ENCODE data around the gene RPS6KC1.

The RPS6KC1 gene

DNA sequence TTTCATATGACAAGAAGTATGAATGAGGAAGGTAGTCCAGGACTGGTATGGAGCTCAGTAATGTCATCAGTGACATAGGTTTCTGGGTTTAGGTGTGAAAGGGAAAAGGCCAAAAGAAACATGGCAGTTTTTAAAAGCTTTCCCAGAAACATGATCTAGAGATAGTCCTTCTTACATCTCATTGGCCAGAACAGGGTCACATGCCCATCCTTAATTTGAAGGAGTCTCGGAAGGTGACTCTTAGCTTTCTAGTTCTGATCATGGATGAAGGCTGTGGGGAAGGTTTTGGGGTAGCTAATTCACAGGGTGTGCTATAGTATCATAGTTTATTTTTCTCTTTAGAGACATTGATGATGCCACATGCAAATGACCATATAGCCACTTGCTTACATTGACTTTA, 55.3 kb downstream of the RPS6KC1 start:
- TF ChIP-seq, protein P1, sequence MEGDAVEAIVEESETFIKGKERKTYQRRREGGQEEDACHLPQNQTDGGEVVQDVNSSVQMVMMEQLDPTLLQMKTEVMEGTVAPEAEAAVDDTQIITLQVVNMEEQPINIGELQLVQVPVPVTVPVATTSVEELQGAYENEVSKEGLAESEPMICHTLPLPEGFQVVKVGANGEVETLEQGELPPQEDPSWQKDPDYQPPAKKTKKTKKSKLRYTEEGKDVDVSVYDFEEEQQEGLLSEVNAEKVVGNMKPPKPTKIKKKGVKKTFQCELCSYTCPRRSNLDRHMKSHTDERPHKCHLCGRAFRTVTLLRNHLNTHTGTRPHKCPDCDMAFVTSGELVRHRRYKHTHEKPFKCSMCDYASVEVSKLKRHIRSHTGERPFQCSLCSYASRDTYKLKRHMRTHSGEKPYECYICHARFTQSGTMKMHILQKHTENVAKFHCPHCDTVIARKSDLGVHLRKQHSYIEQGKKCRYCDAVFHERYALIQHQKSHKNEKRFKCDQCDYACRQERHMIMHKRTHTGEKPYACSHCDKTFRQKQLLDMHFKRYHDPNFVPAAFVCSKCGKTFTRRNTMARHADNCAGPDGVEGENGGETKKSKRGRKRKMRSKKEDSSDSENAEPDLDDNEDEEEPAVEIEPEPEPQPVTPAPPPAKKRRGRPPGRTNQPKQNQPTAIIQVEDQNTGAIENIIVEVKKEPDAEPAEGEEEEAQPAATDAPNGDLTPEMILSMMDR (IDR thresholded peaks at IDR 0.05): no peak

DNA sequence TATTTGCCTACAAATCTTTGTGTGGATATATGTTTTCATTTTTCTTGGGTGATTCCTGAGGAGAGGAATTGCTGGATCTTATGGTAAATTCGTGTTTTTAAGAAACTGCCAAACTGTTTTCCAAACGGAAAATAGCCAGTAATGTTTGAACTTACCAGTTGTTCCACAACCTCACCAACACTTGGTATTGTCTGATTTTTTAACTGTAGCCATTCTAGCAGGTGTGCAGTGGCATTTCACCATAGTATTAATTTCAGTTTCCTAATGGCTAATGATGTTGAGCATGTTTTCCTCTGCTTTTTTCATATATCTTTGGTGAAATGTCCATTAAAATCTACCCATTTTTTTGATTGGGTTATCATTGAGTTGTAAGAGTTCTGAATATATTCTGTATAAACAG, 56.6 kb downstream of the RPS6KC1 start:
- TF ChIP-seq, protein P1 (IDR thresholded peaks at IDR 0.05): no peak

DNA sequence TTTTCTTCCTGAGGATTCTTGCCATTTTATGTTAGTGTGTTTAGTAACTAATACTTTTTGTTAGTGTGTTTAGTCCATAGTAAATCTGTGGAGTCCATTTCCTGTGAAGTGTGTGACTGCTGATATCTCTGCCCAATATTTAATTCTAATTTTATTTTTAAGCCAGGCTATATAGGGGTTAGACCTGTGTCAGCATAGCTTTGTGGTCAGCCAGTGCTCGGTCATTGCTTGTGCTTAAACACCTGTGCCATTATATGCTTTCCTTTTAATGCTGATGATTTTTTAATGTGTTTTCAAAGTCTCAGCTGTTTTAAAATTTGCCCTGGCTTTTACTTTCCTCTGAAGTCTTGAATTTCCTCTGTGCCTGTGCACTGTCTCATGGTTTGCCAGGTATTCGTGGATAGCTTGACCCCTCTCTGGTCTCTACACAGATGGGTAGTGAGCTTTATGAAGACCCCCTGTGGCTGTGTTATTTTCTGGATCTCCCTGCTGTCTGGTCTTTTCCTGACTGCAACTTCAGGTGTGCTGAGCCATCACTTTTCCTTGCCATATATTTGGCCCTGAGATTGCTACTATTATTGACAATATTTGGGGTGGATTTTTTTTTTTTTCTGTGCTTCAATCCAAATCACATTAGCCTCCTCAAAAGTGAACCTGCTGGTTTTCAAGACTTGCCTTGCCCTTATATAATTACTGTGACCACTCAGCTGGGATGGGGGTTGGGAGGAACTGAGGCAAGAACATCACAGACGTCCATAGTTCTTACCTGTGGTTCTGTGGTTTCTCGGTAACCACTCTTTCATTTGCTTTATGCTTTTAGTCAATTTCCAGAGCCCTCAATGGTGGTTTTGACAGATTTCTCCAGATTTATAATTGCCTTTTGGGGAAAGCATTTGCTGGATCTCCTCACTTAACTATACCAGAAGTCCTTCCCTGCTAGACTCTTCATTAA, 59.6 kb downstream of the RPS6KC1 start:
- TF ChIP-seq, protein P1 (IDR thresholded peaks at IDR 0.05): no peak

DNA sequence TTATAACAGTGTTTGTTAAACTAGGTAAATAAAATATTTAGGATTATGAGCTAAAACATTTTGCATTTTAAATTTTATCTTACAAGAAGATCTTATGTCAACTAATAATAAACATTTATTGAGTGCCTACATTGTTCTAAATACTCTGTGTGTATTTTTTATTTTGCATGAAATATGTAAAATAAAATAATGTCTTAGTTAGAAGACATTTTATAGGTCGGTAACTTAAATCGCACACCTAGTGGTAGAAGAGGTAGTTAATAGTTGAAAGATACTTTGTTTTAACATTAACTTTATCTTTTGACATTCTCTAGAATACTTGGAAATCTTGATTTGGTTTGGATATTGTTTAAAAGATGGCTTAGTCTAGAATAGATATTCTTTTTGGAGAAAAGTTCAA, 60.5 kb downstream of the RPS6KC1 start:
- TF ChIP-seq, protein P1 (IDR thresholded peaks at IDR 0.05): peak; percentile 42

DNA sequence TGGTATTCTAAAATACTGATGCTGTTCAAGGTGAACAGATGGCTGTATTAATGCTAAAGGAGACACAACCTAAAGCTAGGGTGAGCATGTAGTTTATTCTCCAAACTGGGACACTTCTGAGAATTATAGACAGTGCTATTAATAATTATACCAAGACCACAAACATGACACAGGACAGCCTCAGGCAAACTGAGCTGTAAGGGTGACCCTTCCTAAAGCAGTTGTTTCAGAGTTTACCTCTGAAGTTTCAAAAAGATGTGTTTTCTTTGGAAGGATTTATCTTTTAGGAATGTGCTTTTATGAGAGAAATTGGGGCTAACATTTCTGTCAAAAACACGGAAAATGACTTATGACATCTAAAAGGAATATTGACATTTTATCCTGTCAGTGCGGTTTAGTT, 68.8 kb downstream of the RPS6KC1 start:
- TF ChIP-seq, protein P1 (IDR thresholded peaks at IDR 0.05): no peak

DNA sequence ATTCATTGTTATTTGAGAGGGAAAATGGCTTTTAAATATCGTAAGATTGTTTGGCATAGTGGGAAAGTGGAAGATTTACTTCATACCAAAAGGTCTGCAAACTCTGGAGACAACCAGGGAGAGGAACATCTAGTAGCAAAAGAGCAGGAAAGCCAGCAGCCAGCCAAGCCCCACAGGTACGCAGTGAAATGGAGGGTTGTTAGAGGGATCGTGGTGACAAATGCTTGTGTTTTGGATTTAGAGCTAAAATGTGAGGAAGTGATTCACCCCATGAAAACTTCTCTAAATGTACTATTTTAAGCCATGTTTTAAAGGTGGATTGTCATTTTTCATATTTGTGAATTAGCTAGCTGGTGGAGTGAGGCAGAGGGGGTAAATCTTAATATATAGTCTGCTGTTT, 69.3 kb downstream of the RPS6KC1 start:
- TF ChIP-seq, protein P1 (IDR thresholded peaks at IDR 0.05): no peak

DNA sequence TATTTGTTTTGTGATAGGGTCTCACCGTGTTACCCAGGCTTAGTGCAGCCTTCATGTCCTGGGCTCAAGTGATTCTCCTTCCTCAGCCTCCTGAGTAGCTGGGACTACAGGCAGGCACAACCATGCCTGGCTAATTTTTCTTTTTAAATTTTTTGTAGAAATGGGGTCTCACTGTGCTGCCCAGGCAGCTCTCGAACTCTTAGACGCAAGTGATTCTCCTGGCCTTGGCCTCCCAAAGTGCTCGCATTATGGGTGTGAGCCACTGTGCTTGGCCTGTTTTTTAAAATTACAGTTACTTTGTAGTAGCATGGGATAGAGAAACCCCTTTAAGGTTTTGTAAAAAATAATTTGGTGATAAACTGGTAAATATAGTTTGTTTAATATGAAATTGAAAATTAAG, 69.9 kb downstream of the RPS6KC1 start:
- TF ChIP-seq, protein P1 (IDR thresholded peaks at IDR 0.05): no peak
